HepG2 (cell line): ENCODE results near the gene E2F1. TPM values are rescaled to one million over a fixed set of nuclear protein-coding genes. Genes with fewer than 3 reads are reported as not detected.

ENCODE experiments used
- CBX1 ChIP-seq: IDR thresholded peaks from one replicate; pipeline ENCODE4 v1.6.1; 2016; ENCODE audit warnings: antibody characterized with exemption, low read depth
- CC2D1A ChIP-seq: sonication (generic); formaldehyde crosslinking; IDR thresholded peaks from 2 replicates; pipeline ENCODE4 v1.8.1; 2023; ENCODE audit warnings: mild to moderate bottlenecking, missing genetic modification reagents
- HNRNPL ChIP-seq: fragments of 200-400 bp; formaldehyde crosslinking; IDR thresholded peaks from 2 replicates; pipeline ENCODE4 v1.6.1; 2017; ENCODE audit warnings: mild to moderate bottlenecking, low read depth, low read length
- HNRNPLL ChIP-seq: fragments of 200-400 bp; formaldehyde crosslinking; IDR thresholded peaks from 2 replicates; pipeline ENCODE4 v1.6.1; 2017; ENCODE audit warnings: mild to moderate bottlenecking, low read depth, low read length; ENCODE audit not compliant: poor library complexity, severe bottlenecking
- MTERF4 ChIP-seq: sonication (generic); formaldehyde crosslinking; IDR thresholded peaks from 2 replicates; pipeline ENCODE4 v1.8.0; 2023; ENCODE audit warnings: mild to moderate bottlenecking, missing genetic modification reagents
- NFKB2 ChIP-seq: sonication (generic); formaldehyde crosslinking; IDR thresholded peaks from 2 replicates; pipeline ENCODE4 v1.4.0; 2020; ENCODE audit warnings: missing genetic modification reagents, borderline replicate concordance
- POGZ ChIP-seq: sonication (generic); formaldehyde crosslinking; IDR thresholded peaks from 2 replicates; pipeline ENCODE4 v1.4.0; 2020; ENCODE audit warnings: mild to moderate bottlenecking, missing genetic modification reagents
- RFXANK ChIP-seq: IDR thresholded peaks from 2 replicates; pipeline ENCODE4 v1.6.1; 2016
- U2AF2 ChIP-seq: fragments of 200-400 bp; formaldehyde crosslinking; IDR thresholded peaks from 2 replicates; pipeline ENCODE4 v1.6.1; 2017; ENCODE audit warnings: low read depth, mild to moderate bottlenecking, low read length
- ZBTB39 ChIP-seq: sonication (generic); formaldehyde crosslinking; IDR thresholded peaks from 2 replicates; pipeline ENCODE4 v1.5.0; 2020; ENCODE audit warnings: missing genetic modification reagents
- ZBTB4 ChIP-seq: sonication (generic); formaldehyde crosslinking; IDR thresholded peaks from 2 replicates; pipeline ENCODE4 v1.4.0; 2020; ENCODE audit warnings: missing genetic modification reagents, mild to moderate bottlenecking, borderline replicate concordance
- ZIK1 ChIP-seq: sonication (generic); formaldehyde crosslinking; IDR thresholded peaks from 2 replicates; pipeline ENCODE4 v1.5.0; 2020; ENCODE audit warnings: mild to moderate bottlenecking, low read depth, missing genetic modification reagents, borderline replicate concordance
- ZNF136 ChIP-seq: sonication (generic); formaldehyde crosslinking; IDR thresholded peaks from 2 replicates; pipeline ENCODE4 v1.8.1; 2022; ENCODE audit warnings: low read depth, mild to moderate bottlenecking, moderate library complexity, missing genetic modification reagents
- ZNF276 ChIP-seq: sonication (generic); formaldehyde crosslinking; IDR thresholded peaks from 2 replicates; pipeline ENCODE4 v1.4.0; 2020; ENCODE audit warnings: mild to moderate bottlenecking, low read depth, missing genetic modification reagents
- ZNF687 ChIP-seq: sonication (generic); formaldehyde crosslinking; IDR thresholded peaks from 2 replicates; pipeline ENCODE4 v1.5.1; 2020; ENCODE audit warnings: mild to moderate bottlenecking, missing genetic modification reagents, moderate library complexity
- polyA plus RNA-seq, 8 experiments: library from polyadenylated mRNA; depleted of rRNA in 3 of 8; stranded (reverse) in 7 of 8; unstranded in 1 of 8; fragments of >200 nt; fragmentation: Illumina TruSeq in 4 of 8; extraction: Trizol in 4 of 8; gene quantifications; 2 replicates each; pipeline versions ENCODE4 v1.2.1 to v1.2.3, GENCODE V29; 2011 to 2016; ENCODE audit warnings: low read depth in 4 of 8, missing spikeins in 1 of 8, mixed read lengths in 1 of 8; ENCODE audit not compliant: insufficient read depth in 1 of 8
- total RNA-seq, 5 experiments: library from RNA; depleted of rRNA; stranded (reverse); fragments of >200 nt; fragmentation: Illumina TruSeq; extraction: Trizol; gene quantifications; 2 replicates each; pipeline ENCODE4 v1.2.3, GENCODE V29; 2016; ENCODE audit warnings: low read depth in 1 of 5

The E2F1 gene
- total and polyA plus RNA-seq, 2 of the 13 experiments (the other 11 are each of a cell fraction or from before 2014, with no cell fraction given): 25.5 to 39.4 TPM

GRCh38 chr20:33693741-33694638, 7.8 kb upstream of the E2F1 start (continued):
- peak; percentile 32; the same call in 1 of the 2 replicates for TF ChIP-seq ZBTB4 (CRISPR knock-in tag)
- no peak for TF ChIP-seq CC2D1A
- TF ChIP-seq MTERF4 (CRISPR knock-in tag): no peak
- no peak for TF ChIP-seq U2AF2
- TF ChIP-seq ZNF136 (CRISPR knock-in tag): no peak
- peak; percentile 24 for TF ChIP-seq HNRNPLL
- TF ChIP-seq RFXANK (CRISPR knock-in tag): no peak
- no peak for TF ChIP-seq ZIK1
- TF ChIP-seq HNRNPL: peak; percentile 74; the same call in 1 of the 2 replicates
- TF ChIP-seq CBX1: no peak
- no peak for TF ChIP-seq ZNF276 (CRISPR knock-in tag)
- 0 out of 2 replicates have a peak, but pooled peaks have one; percentile 45 for TF ChIP-seq NFKB2 (CRISPR knock-in tag)
- TF ChIP-seq POGZ (CRISPR knock-in tag): 0 out of 2 replicates have a peak, but pooled peaks have one; percentile 14
- TF ChIP-seq ZNF687 (CRISPR knock-in tag): peak; percentile 30; the same call in 1 of the 2 replicates
- TF ChIP-seq ZBTB39 (CRISPR knock-in tag): no peak
